Hepatocyte (in vitro differentiated cells): ENCODE data around the gene ARHGAP40.

ENCODE experiments used
- EZH2 ChIP-seq: fragments of 200-600 bp; sonication (generic); IDR thresholded peaks from 2 replicates; pipeline ENCODE4 v1.6.1; 2016; ENCODE audit warnings: antibody characterized with exemption, mild to moderate bottlenecking, borderline replicate concordance
- TF ChIP-seq, protein P1 (sequence below): fragments of 200-600 bp; sonication (generic); IDR thresholded peaks from 2 replicates; pipeline ENCODE4 v1.5.1; 2016; ENCODE audit warnings: antibody characterized with exemption, mild to moderate bottlenecking; ENCODE audit not compliant: poor library complexity

DNA sequence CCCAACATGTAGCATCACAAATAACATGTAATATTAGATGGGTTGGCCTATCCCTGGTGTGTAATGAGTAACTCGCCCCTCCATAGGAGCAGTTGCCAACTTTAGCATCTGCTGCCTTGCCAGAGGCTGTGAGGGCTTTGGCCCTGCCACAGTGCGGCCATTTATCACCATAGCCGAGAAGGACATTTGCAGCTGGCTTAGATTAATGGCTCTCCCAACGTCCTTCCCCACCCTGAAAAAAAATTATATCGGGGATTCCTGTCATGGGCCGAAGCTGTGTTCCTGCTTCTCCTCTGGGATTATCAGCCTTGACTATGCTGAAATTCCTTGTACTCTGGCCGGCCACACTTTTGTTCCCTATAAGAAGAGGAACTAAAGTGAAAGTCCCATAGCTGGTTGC, 28.2 kb upstream of the ARHGAP40 start:
- TF ChIP-seq, protein P1, sequence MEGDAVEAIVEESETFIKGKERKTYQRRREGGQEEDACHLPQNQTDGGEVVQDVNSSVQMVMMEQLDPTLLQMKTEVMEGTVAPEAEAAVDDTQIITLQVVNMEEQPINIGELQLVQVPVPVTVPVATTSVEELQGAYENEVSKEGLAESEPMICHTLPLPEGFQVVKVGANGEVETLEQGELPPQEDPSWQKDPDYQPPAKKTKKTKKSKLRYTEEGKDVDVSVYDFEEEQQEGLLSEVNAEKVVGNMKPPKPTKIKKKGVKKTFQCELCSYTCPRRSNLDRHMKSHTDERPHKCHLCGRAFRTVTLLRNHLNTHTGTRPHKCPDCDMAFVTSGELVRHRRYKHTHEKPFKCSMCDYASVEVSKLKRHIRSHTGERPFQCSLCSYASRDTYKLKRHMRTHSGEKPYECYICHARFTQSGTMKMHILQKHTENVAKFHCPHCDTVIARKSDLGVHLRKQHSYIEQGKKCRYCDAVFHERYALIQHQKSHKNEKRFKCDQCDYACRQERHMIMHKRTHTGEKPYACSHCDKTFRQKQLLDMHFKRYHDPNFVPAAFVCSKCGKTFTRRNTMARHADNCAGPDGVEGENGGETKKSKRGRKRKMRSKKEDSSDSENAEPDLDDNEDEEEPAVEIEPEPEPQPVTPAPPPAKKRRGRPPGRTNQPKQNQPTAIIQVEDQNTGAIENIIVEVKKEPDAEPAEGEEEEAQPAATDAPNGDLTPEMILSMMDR: no peak
- TF ChIP-seq EZH2: no peak
